ENCODE measurements around the gene TMEM161A.
A peak's percentile ranks its signal among the peaks of the same experiment; 100 is the strongest.
"Not testable (repeated sequence)": the region's sequence is repeated elsewhere in the genome, so short reads cannot be mapped to it uniquely, and the experiment has no call there.

The TMEM161A gene

GRCh38 chr19:19138109-19138981 lies at the start of gene TMEM161A:
TMEM161A (minus strand) TSS chr19:19138478; CDS start chr19:19138428, 50 bp downstream.
- peak; percentile 52 for DNase-seq

DNA sequence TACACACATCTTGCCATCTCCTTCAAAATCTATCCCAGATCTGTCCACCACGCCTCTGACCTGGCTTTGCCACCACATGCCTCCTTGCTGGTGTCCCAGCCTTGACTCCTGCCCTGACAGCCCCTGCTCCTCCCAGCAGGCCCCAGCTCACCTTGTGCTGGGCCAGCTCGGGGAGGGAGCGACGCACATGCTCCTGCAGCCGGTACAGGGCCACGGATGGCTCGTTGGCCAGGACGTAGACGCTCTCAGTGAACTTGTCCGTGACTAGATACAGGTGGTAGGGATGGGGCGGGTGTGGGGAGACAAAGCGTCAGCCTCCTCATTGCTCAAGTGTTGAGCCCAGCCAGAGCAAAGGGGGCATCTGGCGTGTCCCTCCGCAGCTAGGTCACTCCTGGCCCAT lies 48.5 kb upstream of the TMEM161A start:
- no peak for DNase-seq

DNA sequence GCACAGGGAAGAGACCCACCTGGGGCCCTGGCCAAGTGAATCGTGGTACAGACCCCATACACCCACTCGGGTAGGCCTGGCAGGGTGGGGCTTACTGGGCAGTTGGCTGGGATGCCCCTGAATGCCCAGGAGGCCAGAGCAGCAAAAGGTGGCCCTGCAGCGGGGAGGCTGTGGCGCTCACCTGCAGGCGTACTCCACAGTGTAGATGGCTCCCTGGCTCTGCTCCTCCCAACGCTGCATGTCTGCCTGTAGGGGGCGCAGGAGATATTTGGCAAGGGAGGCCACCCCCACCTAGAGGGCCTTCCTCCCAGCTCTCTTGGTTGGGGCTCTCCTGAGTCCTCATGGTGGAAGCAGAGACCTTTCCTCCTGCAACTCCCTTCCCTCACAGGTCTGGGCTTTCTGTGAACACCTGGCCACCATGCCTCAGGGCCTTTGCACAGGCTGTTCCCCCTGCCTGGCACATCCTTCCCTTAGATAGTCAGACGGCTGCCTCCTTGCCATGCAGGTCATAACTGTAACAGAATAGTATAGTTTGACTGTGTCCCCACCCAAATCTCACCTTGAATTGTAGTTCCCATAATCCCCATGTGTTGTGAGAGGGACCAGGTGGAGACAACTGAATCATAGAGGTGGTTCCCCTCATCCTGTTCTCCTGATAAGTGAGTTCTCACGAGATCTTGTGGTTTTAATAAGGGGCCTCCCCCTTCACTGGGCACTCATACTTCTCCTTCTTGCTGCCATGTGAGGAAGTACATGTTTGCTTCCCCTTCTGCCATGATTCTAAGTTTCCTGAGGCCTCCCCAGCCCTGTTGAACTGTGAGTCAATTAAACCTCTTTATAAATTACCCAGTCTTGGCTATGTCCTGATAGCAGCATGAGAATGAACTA lies 47.8 kb upstream of the TMEM161A start:
- DNase-seq = no peak

- no peak for DNase-seq
Measured at GRCh38 chr19:19181488-19181998, 43.3 kb upstream of the TMEM161A start.

DNA sequence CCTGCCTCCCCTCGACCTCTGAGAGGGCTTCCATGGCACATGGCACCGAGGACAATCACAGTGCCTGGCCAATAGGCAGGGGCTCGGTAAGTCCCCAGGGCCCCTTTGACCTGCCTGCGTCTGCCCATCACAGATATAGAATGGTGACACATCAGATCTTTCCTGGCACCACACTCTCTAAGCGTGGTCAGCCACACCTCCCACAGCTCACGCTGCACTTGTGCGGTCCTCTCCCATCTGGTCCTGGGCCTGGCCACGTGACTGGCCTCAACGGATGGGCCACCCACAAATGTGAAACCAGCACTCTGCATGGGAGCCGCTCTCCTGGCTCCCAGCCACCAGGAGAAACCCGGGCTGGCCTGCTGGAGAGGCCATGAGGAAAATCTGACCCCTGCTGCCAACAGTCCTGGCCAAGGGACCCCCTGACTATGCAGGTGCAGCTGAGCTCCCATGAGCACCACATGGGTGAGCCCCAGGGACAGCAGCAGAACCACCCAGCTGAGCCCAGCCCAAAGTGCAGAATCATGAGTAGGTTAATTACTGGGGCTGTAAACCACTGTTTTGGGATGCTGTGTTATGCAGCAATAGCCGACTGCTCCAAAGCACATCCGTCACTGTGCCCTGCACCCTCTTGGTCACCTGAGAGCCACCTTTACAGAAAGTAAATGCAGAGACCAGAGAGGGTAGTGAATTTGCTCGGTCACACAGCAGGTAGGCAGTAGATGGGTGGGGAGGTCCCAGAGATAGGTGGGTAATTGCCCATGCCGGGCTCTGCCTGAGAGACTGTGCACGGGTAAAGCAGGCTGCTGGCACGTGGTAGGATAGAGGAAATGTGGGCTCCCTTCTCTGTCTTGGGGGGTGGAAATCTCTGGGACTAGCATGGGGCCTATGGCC lies 41.5 kb upstream of the TMEM161A start:
- DNase-seq = no peak

GRCh38 chr19:19176950-19177349 lies 38.7 kb upstream of the TMEM161A start:
- DNase-seq = no peak

GRCh38 chr19:19173243-19173642 lies 35.0 kb upstream of the TMEM161A start:
- not testable (repeated sequence) for DNase-seq

DNA sequence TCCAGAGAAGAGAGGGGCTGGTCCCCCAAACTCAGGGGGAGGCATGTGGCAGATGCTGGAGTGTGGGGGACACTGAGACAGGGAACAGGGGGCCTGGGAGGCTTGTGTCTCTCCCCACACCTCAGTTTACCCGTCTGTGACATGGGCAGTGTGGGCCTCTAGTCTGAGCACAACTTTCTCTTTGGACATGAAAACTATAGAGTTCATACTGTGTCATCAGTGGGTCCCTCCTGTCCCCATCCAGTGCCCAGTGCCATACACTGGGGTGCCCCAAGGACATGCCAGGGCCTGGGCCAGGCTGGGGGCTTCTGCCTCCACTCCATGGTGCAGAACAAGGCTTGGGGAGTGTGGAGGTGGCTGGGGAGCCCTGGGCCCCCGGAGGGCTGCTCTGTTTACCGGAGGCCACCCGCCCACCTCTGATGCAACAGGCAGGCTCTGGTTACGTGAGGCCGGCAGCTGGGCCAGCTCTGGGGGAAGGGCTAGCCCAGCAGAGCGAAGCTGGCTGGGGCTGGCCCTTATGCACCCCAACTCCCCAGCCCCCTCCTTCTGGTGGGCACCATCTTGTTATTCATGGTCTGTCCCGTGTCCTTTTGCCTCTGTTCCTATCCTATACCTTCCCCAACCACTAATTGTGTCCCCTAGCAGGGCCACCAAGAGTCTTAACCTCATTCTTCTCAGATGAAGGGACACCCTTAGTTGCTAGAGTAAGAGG lies 33.7 kb upstream of the TMEM161A start:
- DNase-seq = no peak

GRCh38 chr19:19170873-19171672 lies 32.8 kb upstream of the TMEM161A start:
- DNase-seq = no peak

- DNase-seq = peak; percentile 66
Measured at GRCh38 chr19:19170053-19170872, 32.0 kb upstream of the TMEM161A start, which contains the start of gene MEF2B. MEF2B (minus strand) TSS chr19:19170263; CDS start chr19:19150735, 19,528 bp downstream.

DNA sequence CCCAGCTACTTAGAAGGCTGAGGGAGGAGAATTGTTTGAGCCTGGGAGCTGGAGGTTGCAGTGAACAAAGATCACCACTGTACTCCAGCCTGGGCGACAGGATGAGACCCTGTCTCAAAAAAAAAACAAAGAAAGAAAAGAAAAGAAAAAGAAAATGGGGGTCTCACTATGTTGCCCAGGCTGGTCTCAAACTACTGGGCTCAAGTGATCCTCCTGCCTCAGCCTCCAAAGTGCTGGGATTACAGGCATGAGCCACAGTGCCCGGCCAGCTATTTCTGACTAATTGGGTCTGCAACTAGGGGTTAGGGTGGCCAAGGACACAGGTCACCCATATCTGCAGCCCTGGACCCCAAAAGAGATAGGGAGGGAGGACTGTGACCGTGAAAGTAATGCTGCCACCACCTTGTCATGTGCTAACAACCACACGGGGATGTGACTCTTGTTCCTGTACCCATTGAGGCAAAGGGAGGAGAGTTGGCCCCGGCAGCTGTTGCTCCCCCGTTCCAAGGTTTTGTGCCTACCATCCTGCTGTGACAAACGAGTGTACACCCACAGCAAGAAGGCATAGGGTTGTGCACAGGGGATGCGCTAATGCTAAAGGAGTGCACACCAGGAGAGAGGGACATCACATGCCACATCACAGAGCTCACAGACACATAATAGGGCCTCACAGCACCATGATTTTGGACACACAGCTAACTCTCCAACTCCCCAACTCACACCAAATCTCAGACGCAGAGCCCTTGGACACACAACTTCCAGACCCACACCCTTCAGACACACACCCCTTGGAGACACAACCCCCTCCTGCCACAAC lies 31.2 kb upstream of the TMEM161A start:
- no peak for DNase-seq

DNA sequence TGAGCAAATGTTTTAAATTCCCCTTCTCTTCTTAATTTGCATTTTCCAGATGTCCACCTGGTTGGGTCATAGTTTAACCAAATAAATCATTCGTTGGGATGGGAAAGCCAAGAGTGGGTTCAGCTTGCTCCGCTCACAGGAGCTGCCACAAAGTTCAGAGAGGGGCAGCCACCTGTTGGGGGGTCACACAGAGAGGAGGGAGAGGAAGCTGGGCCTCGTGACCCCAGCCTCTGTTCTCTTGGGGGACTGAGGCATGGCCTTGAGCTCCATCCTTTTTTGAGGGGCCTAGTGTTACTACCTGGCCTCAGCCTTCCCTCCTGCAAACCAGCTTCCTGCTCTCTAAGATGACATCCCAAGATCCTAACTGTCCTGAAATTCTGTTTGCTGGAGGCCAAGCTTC lies 29.3 kb upstream of the TMEM161A start:
- no peak for DNase-seq

- DNase-seq = no peak
Measured at GRCh38 chr19:19165396-19165795, 27.1 kb upstream of the TMEM161A start.

GRCh38 chr19:19162495-19162894 lies 24.2 kb upstream of the TMEM161A start:
- no peak for DNase-seq

GRCh38 chr19:19160461-19161035 lies 22.3 kb upstream of the TMEM161A start:
- no peak for DNase-seq

DNA sequence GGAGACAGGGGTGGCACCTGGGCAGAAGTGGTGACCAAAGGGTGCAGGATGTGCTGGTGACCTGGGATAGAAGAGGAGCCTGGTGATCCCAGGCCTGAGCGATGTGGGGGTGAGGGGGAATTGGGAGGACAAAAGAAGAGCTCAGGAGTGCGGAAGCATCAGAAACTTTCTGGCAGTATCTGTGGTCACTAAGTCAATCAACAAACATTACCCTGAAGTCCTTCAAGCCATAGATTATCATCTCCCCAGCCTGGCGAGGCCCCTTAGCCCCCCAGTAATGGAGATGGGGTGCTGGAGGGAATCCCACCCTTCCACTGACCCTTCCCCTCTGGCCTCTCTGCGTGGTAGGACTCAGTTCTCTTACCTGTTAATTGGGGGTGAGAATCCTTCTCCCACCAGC lies 21.3 kb upstream of the TMEM161A start:
- DNase-seq = no peak

GRCh38 chr19:19157808-19158207 lies 19.5 kb upstream of the TMEM161A start:
- no peak for DNase-seq

GRCh38 chr19:19155495-19156219 lies 17.4 kb upstream of the TMEM161A start:
- DNase-seq = no peak

Data from NCI-H748 treated with DMSO at 0.1 percent for 48 hours (cell line).